ENCODE measurements around the gene SLC47A1. TPM values are rescaled to one million over a fixed set of nuclear protein-coding genes. Genes with fewer than 3 reads are reported as not detected.

The SLC47A1 gene
- total and polyA plus RNA-seq, 2 of the 13 experiments (the other 11 are each of a cell fraction or from before 2014, with no cell fraction given), result 42.1 to 67.5 TPM

DNA sequence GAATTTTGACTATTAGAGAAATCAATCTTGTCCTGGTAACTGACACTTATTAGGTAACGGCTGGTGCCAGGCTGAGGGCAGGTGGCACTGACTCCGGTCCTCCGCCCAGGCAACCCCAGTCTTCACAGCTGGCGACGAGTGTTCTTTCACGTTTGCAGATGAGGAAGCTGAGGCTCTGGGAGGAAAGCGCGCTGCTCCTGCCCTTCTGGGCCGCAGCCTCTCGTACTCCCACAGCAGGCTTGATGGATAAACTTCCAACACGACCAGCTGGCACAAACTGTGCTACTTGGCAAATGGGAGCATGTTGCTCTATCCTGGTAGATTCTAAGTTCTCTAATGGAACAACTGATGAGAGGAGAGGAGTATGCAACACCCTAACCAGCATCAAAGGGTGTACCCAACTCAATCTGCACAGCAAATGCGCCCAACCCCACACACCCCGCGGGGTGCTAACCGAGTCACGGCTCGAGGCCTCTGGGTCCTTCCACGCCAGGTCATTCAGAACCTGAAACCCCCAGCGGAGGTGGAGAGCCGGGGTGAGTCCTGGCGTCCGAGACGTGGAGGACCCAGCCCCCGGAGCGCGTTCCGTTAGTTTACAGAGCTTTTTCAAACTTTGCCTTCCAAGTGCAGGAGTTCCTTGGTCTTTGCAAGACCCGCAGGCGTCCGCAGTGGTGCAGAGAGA, 477 bp upstream of the SLC47A1 start (continued):
- peak; percentile 14; the same call in 1 of the 2 replicates for TF ChIP-seq PHF21A (CRISPR knock-in tag; IDR thresholded peaks at IDR 0.05)
- TF ChIP-seq ZNF143 (CRISPR knock-in tag; IDR thresholded peaks at IDR 0.05), result no peak
- TF ChIP-seq, protein P1, sequence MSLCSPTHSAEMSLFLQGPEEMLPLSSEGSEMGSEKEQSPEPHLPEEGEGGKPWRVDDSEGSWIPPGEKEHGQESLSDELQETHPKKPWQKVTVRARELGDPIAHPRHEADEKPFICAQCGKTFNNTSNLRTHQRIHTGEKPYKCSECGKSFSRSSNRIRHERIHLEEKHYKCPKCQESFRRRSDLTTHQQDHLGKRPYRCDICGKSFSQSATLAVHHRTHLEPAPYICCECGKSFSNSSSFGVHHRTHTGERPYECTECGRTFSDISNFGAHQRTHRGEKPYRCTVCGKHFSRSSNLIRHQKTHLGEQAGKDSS (CRISPR knock-in tag; IDR thresholded peaks at IDR 0.05; ENCODE audit: borderline replicate concordance, low read depth), result 0 out of 2 replicates have a peak, but pooled peaks have one; percentile 20
- 0 out of 2 replicates have a peak, but pooled peaks have one; percentile 21 for TF ChIP-seq ZSCAN21 (CRISPR knock-in tag; IDR thresholded peaks at IDR 0.05; ENCODE audit: borderline replicate concordance)
- peak; percentile 17; the same call in 1 of the 2 replicates for TF ChIP-seq FOXC1 (CRISPR knock-in tag; IDR thresholded peaks at IDR 0.05; ENCODE audit: borderline replicate concordance)
- TF ChIP-seq RARA (CRISPR knock-in tag; IDR thresholded peaks at IDR 0.05), result peak; percentile 22
- no peak for TF ChIP-seq ZNF790 (CRISPR knock-in tag; IDR thresholded peaks at IDR 0.05; ENCODE audit: borderline replicate concordance)
- TF ChIP-seq, protein P2, sequence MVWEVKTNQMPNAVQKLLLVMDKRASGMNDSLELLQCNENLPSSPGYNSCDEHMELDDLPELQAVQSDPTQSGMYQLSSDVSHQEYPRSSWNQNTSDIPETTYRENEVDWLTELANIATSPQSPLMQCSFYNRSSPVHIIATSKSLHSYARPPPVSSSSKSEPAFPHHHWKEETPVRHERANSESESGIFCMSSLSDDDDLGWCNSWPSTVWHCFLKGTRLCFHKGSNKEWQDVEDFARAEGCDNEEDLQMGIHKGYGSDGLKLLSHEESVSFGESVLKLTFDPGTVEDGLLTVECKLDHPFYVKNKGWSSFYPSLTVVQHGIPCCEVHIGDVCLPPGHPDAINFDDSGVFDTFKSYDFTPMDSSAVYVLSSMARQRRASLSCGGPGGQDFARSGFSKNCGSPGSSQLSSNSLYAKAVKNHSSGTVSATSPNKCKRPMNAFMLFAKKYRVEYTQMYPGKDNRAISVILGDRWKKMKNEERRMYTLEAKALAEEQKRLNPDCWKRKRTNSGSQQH (CRISPR knock-in tag; IDR thresholded peaks at IDR 0.05; ENCODE audit: low read depth), result 0 out of 2 replicates have a peak, but pooled peaks have one; percentile 10
- TF ChIP-seq SIN3A (IDR thresholded peaks at IDR 0.05; ENCODE audit: borderline replicate concordance, low read depth, low read length), result 0 out of 2 replicates have a peak, but pooled peaks have one; percentile 21
- 0 out of 2 replicates have a peak, but pooled peaks have one; percentile 42 for TF ChIP-seq MTA1 (CRISPR knock-in tag; IDR thresholded peaks at IDR 0.05; ENCODE audit: borderline replicate concordance)
- TF ChIP-seq, protein P3, sequence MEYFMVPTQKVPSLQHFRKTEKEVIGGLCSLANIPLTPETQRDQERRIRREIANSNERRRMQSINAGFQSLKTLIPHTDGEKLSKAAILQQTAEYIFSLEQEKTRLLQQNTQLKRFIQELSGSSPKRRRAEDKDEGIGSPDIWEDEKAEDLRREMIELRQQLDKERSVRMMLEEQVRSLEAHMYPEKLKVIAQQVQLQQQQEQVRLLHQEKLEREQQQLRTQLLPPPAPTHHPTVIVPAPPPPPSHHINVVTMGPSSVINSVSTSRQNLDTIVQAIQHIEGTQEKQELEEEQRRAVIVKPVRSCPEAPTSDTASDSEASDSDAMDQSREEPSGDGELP (IDR thresholded peaks at IDR 0.05; ENCODE audit: borderline replicate concordance, low read depth), result peak; percentile 37; the same call in 1 of the 2 replicates
- peak; percentile 48; the same call in 1 of the 2 replicates for TF ChIP-seq ZNF264 (CRISPR knock-in tag; IDR thresholded peaks at IDR 0.05)
- peak; percentile 8; the same call in 1 of the 2 replicates for TF ChIP-seq ZNF558 (CRISPR knock-in tag; IDR thresholded peaks at IDR 0.05; ENCODE audit: borderline replicate concordance)
- TF ChIP-seq, protein P4, sequence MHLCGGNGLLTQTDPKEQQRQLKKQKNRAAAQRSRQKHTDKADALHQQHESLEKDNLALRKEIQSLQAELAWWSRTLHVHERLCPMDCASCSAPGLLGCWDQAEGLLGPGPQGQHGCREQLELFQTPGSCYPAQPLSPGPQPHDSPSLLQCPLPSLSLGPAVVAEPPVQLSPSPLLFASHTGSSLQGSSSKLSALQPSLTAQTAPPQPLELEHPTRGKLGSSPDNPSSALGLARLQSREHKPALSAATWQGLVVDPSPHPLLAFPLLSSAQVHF (CRISPR knock-in tag; IDR thresholded peaks at IDR 0.05), result 0 out of 2 replicates have a peak, but pooled peaks have one; percentile 6
- TF ChIP-seq, protein P5, sequence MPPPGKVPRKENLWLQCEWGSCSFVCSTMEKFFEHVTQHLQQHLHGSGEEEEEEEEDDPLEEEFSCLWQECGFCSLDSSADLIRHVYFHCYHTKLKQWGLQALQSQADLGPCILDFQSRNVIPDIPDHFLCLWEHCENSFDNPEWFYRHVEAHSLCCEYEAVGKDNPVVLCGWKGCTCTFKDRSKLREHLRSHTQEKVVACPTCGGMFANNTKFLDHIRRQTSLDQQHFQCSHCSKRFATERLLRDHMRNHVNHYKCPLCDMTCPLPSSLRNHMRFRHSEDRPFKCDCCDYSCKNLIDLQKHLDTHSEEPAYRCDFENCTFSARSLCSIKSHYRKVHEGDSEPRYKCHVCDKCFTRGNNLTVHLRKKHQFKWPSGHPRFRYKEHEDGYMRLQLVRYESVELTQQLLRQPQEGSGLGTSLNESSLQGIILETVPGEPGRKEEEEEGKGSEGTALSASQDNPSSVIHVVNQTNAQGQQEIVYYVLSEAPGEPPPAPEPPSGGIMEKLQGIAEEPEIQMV (CRISPR knock-in tag; IDR thresholded peaks at IDR 0.05; ENCODE audit: low read depth), result peak; percentile 60; the same call in 1 of the 2 replicates
- 0 out of 2 replicates have a peak, but pooled peaks have one; percentile 35 for TF ChIP-seq ZNF296 (CRISPR knock-in tag; conservative IDR thresholded peaks at IDR 0.05)
- 0 out of 2 replicates have a peak, but pooled peaks have one; percentile 25 for TF ChIP-seq ISL2 (CRISPR knock-in tag; IDR thresholded peaks at IDR 0.05)
- TF ChIP-seq, protein P6, sequence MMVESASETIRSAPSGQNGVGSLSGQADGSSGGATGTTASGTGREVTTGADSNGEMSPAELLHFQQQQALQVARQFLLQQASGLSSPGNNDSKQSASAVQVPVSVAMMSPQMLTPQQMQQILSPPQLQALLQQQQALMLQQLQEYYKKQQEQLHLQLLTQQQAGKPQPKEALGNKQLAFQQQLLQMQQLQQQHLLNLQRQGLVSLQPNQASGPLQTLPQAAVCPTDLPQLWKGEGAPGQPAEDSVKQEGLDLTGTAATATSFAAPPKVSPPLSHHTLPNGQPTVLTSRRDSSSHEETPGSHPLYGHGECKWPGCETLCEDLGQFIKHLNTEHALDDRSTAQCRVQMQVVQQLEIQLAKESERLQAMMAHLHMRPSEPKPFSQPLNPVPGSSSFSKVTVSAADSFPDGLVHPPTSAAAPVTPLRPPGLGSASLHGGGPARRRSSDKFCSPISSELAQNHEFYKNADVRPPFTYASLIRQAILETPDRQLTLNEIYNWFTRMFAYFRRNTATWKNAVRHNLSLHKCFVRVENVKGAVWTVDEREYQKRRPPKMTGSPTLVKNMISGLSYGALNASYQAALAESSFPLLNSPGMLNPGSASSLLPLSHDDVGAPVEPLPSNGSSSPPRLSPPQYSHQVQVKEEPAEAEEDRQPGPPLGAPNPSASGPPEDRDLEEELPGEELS (CRISPR knock-in tag; IDR thresholded peaks at IDR 0.05), result no peak
